ENCODE measurements around the gene NUBP2. TPM values are rescaled to one million over a fixed set of nuclear protein-coding genes. Genes with fewer than 3 reads are reported as not detected.

Gene NUBP2
- total RNA-seq, 2 donors from 2014 or later = 64.6 to 68.5 TPM

GRCh38 chr16:1831186-1832075 lies 48.7 kb downstream of the NUBP2 start:
- ATAC-seq (ENCODE audit: insufficient number of reproducible peaks, low FRiP score, low read depth) (no peak), DNase-seq (ENCODE audit: low spot score) (no peak)
- Histone ChIP-seq H3K9me3 (no peaks in the 10 kb centered on the region), H3K36me3 (peaks cover 3% of the 10 kb centered on the region), H3K27me3 (replicated peaks; ENCODE audit: insufficient read depth) (no peaks in the 10 kb centered on the region), H3K4me3 (no peak overlapping the region), H3K27ac (no peak overlapping the region), H3K4me1 (ENCODE audit: control insufficient read depth in 1 of 2, low read depth in 2 of 2) (peaks cover 11 to 19% of the 10 kb centered on the region in 2 donors)
- TF ChIP-seq, protein P1, sequence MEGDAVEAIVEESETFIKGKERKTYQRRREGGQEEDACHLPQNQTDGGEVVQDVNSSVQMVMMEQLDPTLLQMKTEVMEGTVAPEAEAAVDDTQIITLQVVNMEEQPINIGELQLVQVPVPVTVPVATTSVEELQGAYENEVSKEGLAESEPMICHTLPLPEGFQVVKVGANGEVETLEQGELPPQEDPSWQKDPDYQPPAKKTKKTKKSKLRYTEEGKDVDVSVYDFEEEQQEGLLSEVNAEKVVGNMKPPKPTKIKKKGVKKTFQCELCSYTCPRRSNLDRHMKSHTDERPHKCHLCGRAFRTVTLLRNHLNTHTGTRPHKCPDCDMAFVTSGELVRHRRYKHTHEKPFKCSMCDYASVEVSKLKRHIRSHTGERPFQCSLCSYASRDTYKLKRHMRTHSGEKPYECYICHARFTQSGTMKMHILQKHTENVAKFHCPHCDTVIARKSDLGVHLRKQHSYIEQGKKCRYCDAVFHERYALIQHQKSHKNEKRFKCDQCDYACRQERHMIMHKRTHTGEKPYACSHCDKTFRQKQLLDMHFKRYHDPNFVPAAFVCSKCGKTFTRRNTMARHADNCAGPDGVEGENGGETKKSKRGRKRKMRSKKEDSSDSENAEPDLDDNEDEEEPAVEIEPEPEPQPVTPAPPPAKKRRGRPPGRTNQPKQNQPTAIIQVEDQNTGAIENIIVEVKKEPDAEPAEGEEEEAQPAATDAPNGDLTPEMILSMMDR (IDR thresholded peaks at IDR 0.05) = no peak

DNA sequence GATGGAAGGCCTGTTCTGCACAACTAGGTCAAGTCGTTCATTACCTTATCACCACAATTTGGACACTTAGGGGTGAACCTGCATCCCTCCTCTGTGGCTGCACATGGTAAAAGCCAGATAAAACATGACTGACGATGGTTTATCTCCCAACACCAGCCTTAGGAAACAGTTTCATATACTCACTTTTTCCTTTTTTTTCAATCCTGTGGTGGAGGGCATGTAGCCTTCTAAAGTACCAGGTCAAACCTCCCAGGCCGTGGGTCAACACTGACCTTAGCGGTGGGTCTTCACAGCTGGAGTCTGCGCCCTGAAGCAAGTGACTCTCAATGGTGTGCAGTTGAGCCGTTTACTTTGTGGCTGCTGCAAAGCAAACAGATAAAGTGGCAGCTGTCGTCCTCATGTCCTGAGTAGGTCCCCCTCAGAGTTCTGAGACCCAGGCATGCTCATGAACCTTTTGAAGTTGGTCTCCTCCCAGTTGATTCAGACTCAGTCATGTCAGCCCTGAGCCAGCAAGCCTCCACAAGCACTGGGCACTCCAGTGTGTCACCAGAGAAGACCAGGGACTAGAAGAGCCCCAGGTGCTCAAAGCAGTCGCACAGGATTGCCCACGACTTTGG lies 50.2 kb downstream of the NUBP2 start:
- no peaks in the 10 kb centered on the region for H3K9me3 ChIP-seq
- H3K27me3 ChIP-seq (replicated peaks; ENCODE audit: insufficient read depth) = no peaks in the 10 kb centered on the region
- DNase-seq (ENCODE audit: low spot score) (no peak), ATAC-seq (ENCODE audit: insufficient number of reproducible peaks, low FRiP score, low read depth) (no peak)
- no peak overlapping the region for H3K4me3 ChIP-seq
- TF ChIP-seq, protein P1 (IDR thresholded peaks at IDR 0.05) = no peak
- H3K4me1 ChIP-seq (ENCODE audit: control insufficient read depth in 1 of 2, low read depth in 2 of 2) = peaks cover 7 to 14% of the 10 kb centered on the region in 2 donors
- no peak overlapping the region for H3K27ac ChIP-seq
- peaks cover 3% of the 10 kb centered on the region for H3K36me3 ChIP-seq

DNA sequence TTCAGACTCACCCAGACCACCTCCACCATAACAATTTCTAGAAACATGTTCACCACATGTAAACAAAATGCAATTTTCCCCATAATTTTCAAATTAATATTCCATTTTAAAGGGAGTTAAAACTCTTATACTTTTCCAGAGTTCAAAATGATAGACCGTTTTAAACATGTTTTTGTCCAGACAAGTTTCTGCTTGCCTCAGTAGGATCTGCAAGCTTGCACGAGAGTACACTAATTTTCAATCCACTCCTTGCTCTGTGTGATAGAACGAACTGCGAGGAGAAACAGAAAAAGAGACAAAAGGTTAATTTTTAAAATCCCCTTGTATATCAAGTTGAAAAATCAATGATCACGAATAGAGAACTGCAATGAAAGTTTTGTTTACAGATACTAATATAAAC lies 51.3 kb downstream of the NUBP2 start:
- no peaks in the 10 kb centered on the region for H3K27me3 ChIP-seq (replicated peaks; ENCODE audit: insufficient read depth)
- H3K27ac ChIP-seq = no peak overlapping the region
- DNase-seq (ENCODE audit: low spot score) = no peak
- no peaks in the 10 kb centered on the region for H3K9me3 ChIP-seq
- no peak for ATAC-seq (ENCODE audit: insufficient number of reproducible peaks, low FRiP score, low read depth)
- TF ChIP-seq, protein P1 (IDR thresholded peaks at IDR 0.05) = no peak
- no peak overlapping the region for H3K4me3 ChIP-seq
- peaks cover 0 to 2% of the 10 kb centered on the region in 2 donors for H3K4me1 ChIP-seq (ENCODE audit: control insufficient read depth in 1 of 2, low read depth in 2 of 2)
- H3K36me3 ChIP-seq = peaks cover 3% of the 10 kb centered on the region

Other genes starting within 250 kb of the NUBP2 start
- 100 to 1,000 TPM; 111 to 125 TPM for gene TMEM204, start 249.3 kb upstream of the NUBP2 start, total RNA-seq
- 10 to 100 TPM; 13.7 to 19.2 TPM for gene IFT140, start 170.9 kb upstream of the NUBP2 start, total RNA-seq
- gene CRAMP1, start 170.6 kb upstream of the NUBP2 start, total RNA-seq = 10 to 100 TPM; 15.0 to 21.4 TPM
- gene JPT2, start 104.7 kb upstream of the NUBP2 start, total RNA-seq = 10 to 100 TPM; 17.1 to 26.1 TPM
- gene MAPK8IP3, start 76.8 kb upstream of the NUBP2 start, total RNA-seq = 100 to 1,000 TPM; 109 to 111 TPM
- gene NME3, start 11.4 kb upstream of the NUBP2 start, total RNA-seq = 100 to 1,000 TPM in 1 of 2 donors, 10 to 100 TPM in 1; 68.1 to 165 TPM
- gene EME2, start 10.2 kb upstream of the NUBP2 start, total RNA-seq = 10 to 100 TPM; 23.4 to 29.2 TPM
- 10 to 100 TPM; 36.9 to 48.3 TPM for gene MRPS34, start 9.8 kb upstream of the NUBP2 start, total RNA-seq
- 10 to 100 TPM; 60.9 to 79.3 TPM for gene SPSB3, start 389 bp upstream of the NUBP2 start, total RNA-seq
- gene IGFALS, start 10.7 kb downstream of the NUBP2 start, total RNA-seq = under 1 TPM; 0.28 to 0.54 TPM
- 100 to 1,000 TPM in 1 of 2 donors, 10 to 100 TPM in 1; 99.8 to 183 TPM for gene HAGH, start 43.9 kb downstream of the NUBP2 start, total RNA-seq
- gene FAHD1, start 44.2 kb downstream of the NUBP2 start, total RNA-seq = 10 to 100 TPM; 14.4 to 17.5 TPM
- not detected for gene MEIOB, start 89.2 kb downstream of the NUBP2 start, total RNA-seq
- not detected for gene HS3ST6, start 135.5 kb downstream of the NUBP2 start, total RNA-seq
- gene MSRB1, start 160.2 kb downstream of the NUBP2 start, total RNA-seq = 10 to 100 TPM; 21.2 to 37.6 TPM
- not detected for gene RPL3L, start 171.7 kb downstream of the NUBP2 start, total RNA-seq
- 100 to 1,000 TPM; 108 to 197 TPM for gene NDUFB10, start 176.6 kb downstream of the NUBP2 start, total RNA-seq
- 100 to 1,000 TPM; 702 to 834 TPM for gene RPS2, start 181.9 kb downstream of the NUBP2 start, total RNA-seq
- gene RNF151, start 183.9 kb downstream of the NUBP2 start, total RNA-seq = not detected
- gene TBL3, start 189.1 kb downstream of the NUBP2 start, total RNA-seq = 10 to 100 TPM; 22.2 to 44.8 TPM
- not detected for gene NOXO1, start 198.5 kb downstream of the NUBP2 start, total RNA-seq
- 10 to 100 TPM; 12.4 to 14.6 TPM for gene GFER, start 201.2 kb downstream of the NUBP2 start, total RNA-seq
- 1 to 10 TPM in 1 of 2 donors, under 1 TPM in 1; 0.49 to 1.5 TPM for gene SYNGR3, start 207.0 kb downstream of the NUBP2 start, total RNA-seq
- 10 to 100 TPM; 65.8 to 68.5 TPM for gene ZNF598, start 226.9 kb downstream of the NUBP2 start, total RNA-seq
- gene NPW, start 236.8 kb downstream of the NUBP2 start, total RNA-seq = not detected
- gene NHERF2, start 243.9 kb downstream of the NUBP2 start, total RNA-seq = 10 to 100 TPM; 66.0 to 84.1 TPM

All from thoracic aorta (tissue), 2 donors.